Hepatocyte (in vitro differentiated cells): ENCODE data around the gene NUDT3.

Source experiments
- EZH2 ChIP-seq: fragments of 200-600 bp; sonication (generic); IDR thresholded peaks from 2 replicates; pipeline ENCODE4 v1.6.1; 2016; ENCODE audit warnings: antibody characterized with exemption, mild to moderate bottlenecking, borderline replicate concordance
- EZH2phosphoT487 ChIP-seq: fragments of 200-600 bp; sonication (generic); IDR thresholded peaks from one replicate; pipeline ENCODE4 v1.6.1; 2018; ENCODE audit warnings: antibody characterized with exemption, mild to moderate bottlenecking, low read depth, moderate library complexity; ENCODE audit not compliant: unreplicated experiment, severe bottlenecking
- TF ChIP-seq, protein P1 (sequence below): fragments of 200-600 bp; sonication (generic); IDR thresholded peaks from 2 replicates; pipeline ENCODE4 v1.5.1; 2016; ENCODE audit warnings: antibody characterized with exemption, mild to moderate bottlenecking; ENCODE audit not compliant: poor library complexity

DNA sequence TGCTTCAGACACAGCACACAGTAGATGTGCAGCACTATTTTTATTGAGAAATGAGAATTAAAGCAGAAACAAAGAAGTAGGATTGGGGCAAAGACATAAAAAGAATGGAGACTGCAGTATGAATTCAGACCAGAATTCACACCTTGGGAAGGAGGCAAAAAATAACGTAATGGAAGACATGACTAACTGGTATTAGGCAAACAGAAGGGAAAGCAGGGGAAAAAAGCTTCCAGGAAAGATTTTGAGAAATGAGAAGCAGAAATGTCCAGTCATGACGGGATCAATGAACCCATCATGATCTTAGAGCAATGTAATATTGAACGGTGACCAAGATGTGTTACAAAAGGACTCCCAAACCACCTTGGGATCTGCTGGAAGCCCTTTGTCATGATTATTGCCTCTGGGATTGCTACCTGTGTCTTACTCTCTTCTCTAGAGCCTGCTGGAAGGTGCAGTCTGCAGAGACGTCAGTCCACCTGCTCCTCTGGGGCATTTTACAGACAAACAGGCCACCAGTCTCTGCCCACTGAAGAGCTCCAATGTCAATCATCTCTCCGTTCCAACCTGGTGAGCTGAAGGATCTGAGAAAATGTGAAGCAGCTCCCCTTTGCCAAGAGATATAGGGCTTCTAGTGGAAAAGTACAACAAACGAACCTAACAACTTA, 8.7 kb downstream of the NUDT3 start:
- TF ChIP-seq, protein P1, sequence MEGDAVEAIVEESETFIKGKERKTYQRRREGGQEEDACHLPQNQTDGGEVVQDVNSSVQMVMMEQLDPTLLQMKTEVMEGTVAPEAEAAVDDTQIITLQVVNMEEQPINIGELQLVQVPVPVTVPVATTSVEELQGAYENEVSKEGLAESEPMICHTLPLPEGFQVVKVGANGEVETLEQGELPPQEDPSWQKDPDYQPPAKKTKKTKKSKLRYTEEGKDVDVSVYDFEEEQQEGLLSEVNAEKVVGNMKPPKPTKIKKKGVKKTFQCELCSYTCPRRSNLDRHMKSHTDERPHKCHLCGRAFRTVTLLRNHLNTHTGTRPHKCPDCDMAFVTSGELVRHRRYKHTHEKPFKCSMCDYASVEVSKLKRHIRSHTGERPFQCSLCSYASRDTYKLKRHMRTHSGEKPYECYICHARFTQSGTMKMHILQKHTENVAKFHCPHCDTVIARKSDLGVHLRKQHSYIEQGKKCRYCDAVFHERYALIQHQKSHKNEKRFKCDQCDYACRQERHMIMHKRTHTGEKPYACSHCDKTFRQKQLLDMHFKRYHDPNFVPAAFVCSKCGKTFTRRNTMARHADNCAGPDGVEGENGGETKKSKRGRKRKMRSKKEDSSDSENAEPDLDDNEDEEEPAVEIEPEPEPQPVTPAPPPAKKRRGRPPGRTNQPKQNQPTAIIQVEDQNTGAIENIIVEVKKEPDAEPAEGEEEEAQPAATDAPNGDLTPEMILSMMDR: no peak
- no peak for TF ChIP-seq EZH2
- TF ChIP-seq EZH2phosphoT487: no peak
